Brain microvascular endothelial cell (primary cell): Measurements from ENCODE around the gene UQCRH.
"Not testable (repeated sequence)": the region's sequence is repeated elsewhere in the genome, so short reads cannot be mapped to it uniquely, and the experiment has no call there.

Experiments used
- DNase-seq: peaks from one replicate; pipeline ENCODE4 v3.0.0-alpha.2; 2020
- H3K27ac ChIP-seq: fragments of 250-450 bp; sonication (Bioruptor Pico); 2 replicates; pipeline ENCODE4 v1.5.1; 2020; ENCODE audit warnings: mild to moderate bottlenecking, moderate library complexity
- H3K27me3 ChIP-seq: fragments of 250-450 bp; sonication (Bioruptor Pico); replicated peaks from 2 replicates; pipeline ENCODE4 v1.5.1; 2020; ENCODE audit warnings: mild to moderate bottlenecking
- H3K36me3 ChIP-seq: fragments of 250-450 bp; sonication (Bioruptor Pico); replicated peaks from 2 replicates; pipeline ENCODE4 v1.5.1; 2020; ENCODE audit warnings: mild to moderate bottlenecking
- H3K4me3 ChIP-seq: 2 replicates; pipeline ENCODE4 v1.5.1; 2011; ENCODE audit warnings: low read depth, mild to moderate bottlenecking, control low read depth, low read length, moderate library complexity
- in situ Hi-C: cut with HindIII; loops from 2 replicates; pipeline ENCODE4 v1.10.0; 2017; ENCODE audit warnings: low sequenced_read_pairs, low pct_ligation_motif_present
- TF ChIP-seq, protein P1 (sequence below): IDR thresholded peaks from 2 replicates; pipeline ENCODE4 v1.5.1; 2011; ENCODE audit warnings: low read depth, mild to moderate bottlenecking, moderate library complexity, low read length, control low read depth, inconsistent platforms; ENCODE audit errors: missing control alignments

Gene UQCRH

DNA sequence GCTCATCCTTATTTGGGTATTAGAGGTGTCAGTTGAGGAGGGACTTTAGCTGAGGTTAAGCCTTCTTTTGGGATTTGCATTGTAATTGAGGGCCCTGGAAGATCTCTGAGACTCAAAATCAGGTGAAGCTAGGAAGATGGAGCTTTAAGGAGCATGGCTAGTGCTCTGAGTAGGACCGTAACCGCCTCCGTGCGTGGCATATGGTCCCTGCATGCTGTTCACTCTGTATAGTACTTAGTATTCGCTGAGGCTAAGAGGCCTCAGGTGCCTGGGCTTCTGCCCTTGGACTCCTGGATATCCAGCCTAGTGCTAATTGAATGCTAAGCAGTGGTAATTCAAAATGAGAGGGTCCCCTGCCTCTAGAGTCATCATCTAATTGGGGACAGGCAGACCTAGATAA lies 59.6 kb downstream of the UQCRH start:
- no peak overlapping the region for H3K4me3 ChIP-seq
- H3K27me3 ChIP-seq, result no peaks in the 10 kb centered on the region
- TF ChIP-seq, protein P1, sequence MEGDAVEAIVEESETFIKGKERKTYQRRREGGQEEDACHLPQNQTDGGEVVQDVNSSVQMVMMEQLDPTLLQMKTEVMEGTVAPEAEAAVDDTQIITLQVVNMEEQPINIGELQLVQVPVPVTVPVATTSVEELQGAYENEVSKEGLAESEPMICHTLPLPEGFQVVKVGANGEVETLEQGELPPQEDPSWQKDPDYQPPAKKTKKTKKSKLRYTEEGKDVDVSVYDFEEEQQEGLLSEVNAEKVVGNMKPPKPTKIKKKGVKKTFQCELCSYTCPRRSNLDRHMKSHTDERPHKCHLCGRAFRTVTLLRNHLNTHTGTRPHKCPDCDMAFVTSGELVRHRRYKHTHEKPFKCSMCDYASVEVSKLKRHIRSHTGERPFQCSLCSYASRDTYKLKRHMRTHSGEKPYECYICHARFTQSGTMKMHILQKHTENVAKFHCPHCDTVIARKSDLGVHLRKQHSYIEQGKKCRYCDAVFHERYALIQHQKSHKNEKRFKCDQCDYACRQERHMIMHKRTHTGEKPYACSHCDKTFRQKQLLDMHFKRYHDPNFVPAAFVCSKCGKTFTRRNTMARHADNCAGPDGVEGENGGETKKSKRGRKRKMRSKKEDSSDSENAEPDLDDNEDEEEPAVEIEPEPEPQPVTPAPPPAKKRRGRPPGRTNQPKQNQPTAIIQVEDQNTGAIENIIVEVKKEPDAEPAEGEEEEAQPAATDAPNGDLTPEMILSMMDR, result no peak
- DNase-seq, result no peak
- H3K36me3 ChIP-seq, result peaks cover 47% of the 10 kb centered on the region
- H3K27ac ChIP-seq, result no peak overlapping the region
- in situ Hi-C loops, result no loop called here

DNA sequence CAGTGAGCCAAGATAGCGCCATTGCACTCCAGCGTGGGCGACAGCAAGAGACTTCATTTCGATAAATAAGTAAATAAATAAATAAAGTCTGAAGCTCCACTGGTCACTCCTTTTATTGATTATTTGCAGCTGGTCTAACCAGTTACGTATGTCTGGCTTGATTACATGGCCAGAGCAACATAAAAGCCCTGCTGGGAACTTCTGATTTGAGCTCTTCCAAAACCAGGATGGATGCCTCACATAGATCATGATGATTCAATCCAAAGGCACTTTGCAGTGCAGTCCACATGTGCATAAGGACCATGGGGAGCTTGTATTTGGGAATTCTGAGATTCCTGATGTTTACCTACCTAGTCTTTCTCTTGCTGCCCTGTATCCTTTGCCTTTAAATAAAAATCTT lies 61.1 kb downstream of the UQCRH start:
- no peak overlapping the region for H3K4me3 ChIP-seq
- no peaks in the 10 kb centered on the region for H3K27me3 ChIP-seq
- no peak for DNase-seq
- H3K27ac ChIP-seq, result no peak overlapping the region
- peaks cover 40% of the 10 kb centered on the region for H3K36me3 ChIP-seq
- TF ChIP-seq, protein P1, result no peak
- in situ Hi-C loops, result no loop called here

DNA sequence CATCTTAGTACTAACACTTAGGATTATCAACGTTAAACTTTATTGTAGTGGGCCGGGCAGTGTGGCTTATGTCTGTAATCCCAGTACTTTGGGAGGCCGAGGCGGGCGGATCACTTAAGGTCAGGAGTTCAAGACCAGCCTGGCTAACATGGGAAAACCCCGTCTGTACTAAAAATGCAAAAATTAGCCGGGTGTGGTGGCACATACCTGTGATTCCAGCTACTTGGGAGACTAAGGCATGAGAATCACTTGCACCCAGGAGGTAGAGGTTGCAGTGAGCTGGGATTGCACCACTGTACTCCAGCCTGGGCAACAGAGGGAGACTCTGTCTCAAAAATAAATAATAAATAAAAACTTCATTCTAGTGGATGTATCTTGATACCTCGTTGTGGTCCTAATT lies 62.3 kb downstream of the UQCRH start:
- peaks cover 34% of the 10 kb centered on the region for H3K36me3 ChIP-seq
- H3K4me3 ChIP-seq, H3K27me3 ChIP-seq, H3K27ac ChIP-seq, DNase-seq, in situ Hi-C loops: not testable (repeated sequence)
